A673 (cell line): ENCODE measurements around the gene COL4A2. TPM values are rescaled to one million over a fixed set of nuclear protein-coding genes. Genes with fewer than 3 reads are reported as not detected.

ENCODE experiments used
- BruUV-seq: library from RNA; stranded (reverse); fragments of 400-500 nt; replicated peaks from 2 replicates; lab custom pipeline; 2021; lab: Mats Ljungman, UMichigan
- CTCF ChIA-PET: fragments of 300-600 bp; sonication (Branson Sonifier 250); formaldehyde crosslinking; loops from one replicate; lab custom pipeline; 2022; ENCODE audit warnings: antibody characterized with exemption; lab: Charles Lee
- POLR2A ChIA-PET: fragments of 300-600 bp; sonication (Branson Sonifier 250); formaldehyde crosslinking; loops from one replicate; lab custom pipeline; 2022; ENCODE audit warnings: antibody characterized with exemption; ENCODE audit not compliant: low non-redundant PET; lab: Charles Lee
- DNase-seq: peaks from one replicate; pipeline ENCODE4 v3.0.0-alpha.2; 2015; ENCODE audit warnings: low spot score
- H3K27ac ChIP-seq: fragments of 200-600 bp; sonication (generic); 2 replicates; pipeline ENCODE4 v1.5.1; 2016; ENCODE audit warnings: mixed run types, low read depth, mild to moderate bottlenecking, mixed read lengths, antibody characterized with exemption, low read length; ENCODE audit not compliant: poor library complexity, severe bottlenecking
- H3K27me3 ChIP-seq: fragments of 200-600 bp; sonication (generic); replicated peaks from 2 replicates; pipeline ENCODE4 v1.6.1; 2017; ENCODE audit warnings: mixed run types, low read depth, mild to moderate bottlenecking, mixed read lengths, antibody characterized with exemption, low read length; ENCODE audit not compliant: insufficient read depth, poor library complexity
- H3K36me3 ChIP-seq: fragments of 200-600 bp; sonication (generic); 2 replicates; pipeline ENCODE4 v1.6.1; 2016; ENCODE audit warnings: mixed run types, mild to moderate bottlenecking, mixed read lengths, antibody characterized with exemption, low read length; ENCODE audit not compliant: insufficient read depth, poor library complexity, severe bottlenecking
- H3K4me1 ChIP-seq: fragments of 200-600 bp; sonication (generic); 2 replicates; pipeline ENCODE4 v1.6.1; 2017; ENCODE audit warnings: mixed run types, mild to moderate bottlenecking, mixed read lengths, antibody characterized with exemption, low read length; ENCODE audit not compliant: insufficient read depth, poor library complexity, severe bottlenecking
- H3K4me3 ChIP-seq: fragments of 200-600 bp; sonication (generic); 2 replicates; pipeline ENCODE4 v1.5.1; 2016; ENCODE audit warnings: low read depth, mixed run types, mild to moderate bottlenecking, mixed read lengths, low read length; ENCODE audit not compliant: poor library complexity, severe bottlenecking
- H3K9me3 ChIP-seq: fragments of 200-600 bp; sonication (generic); 2 replicates; pipeline ENCODE4 v1.6.1; 2016; ENCODE audit warnings: mixed run types, low read depth, mild to moderate bottlenecking, mixed read lengths, antibody characterized with exemption, low read length; ENCODE audit not compliant: poor library complexity, severe bottlenecking
- CTCF ChIP-seq: fragments of 300-800, 200-600 bp; sonication (generic); conservative IDR thresholded peaks from 2 replicates; pipeline ENCODE4 v1.5.1; 2017; ENCODE audit warnings: low read depth, mild to moderate bottlenecking, antibody characterized with exemption, low read length, moderate library complexity, mixed read lengths
- EZH2 ChIP-seq: fragments of 200-600 bp; sonication (generic); IDR thresholded peaks from 2 replicates; pipeline ENCODE4 v1.6.1; 2017; ENCODE audit warnings: borderline replicate concordance, low read depth, mild to moderate bottlenecking, mixed read lengths, antibody characterized with exemption, low read length; ENCODE audit not compliant: poor library complexity, severe bottlenecking
- intact Hi-C: fragments of 100-400 bp; cut with micrococcal nuclease; formaldehyde crosslinking; loops from one replicate; pipeline ENCODE4 v1.10.0; 2022; ENCODE audit not compliant: unreplicated experiment
- total RNA-seq: library from RNA; stranded (reverse); gene quantifications from 2 replicates; pipeline ENCODE4 v1.2.3, GENCODE V29; 2021

The COL4A2 gene
- total RNA-seq, 1 experiment from 2014 or later: 184 TPM

GRCh38 chr13:110419946-110420345 is 112.9 kb downstream of the COL4A2 start:
- Histone ChIP-seq H3K4me1 (no peaks in the 10 kb centered on the region), H3K4me3 (no peak overlapping the region), H3K27me3 (no peaks in the 10 kb centered on the region), H3K36me3 (peaks cover 3% of the 10 kb centered on the region), H3K27ac (no peak overlapping the region), H3K9me3 (no peaks in the 10 kb centered on the region)
- no TSS peak for BruUV-seq
- no peak for DNase-seq
- CTCF ChIA-PET: no interaction called here
- intact Hi-C loops: loop anchor here (5.0 kb wide), 1 partner anchor 98 kb away; no protein-coding TSS in a partner anchor
- TF ChIP-seq CTCF (no peak), EZH2 (no peak)
- POLR2A ChIA-PET: no interaction called here

DNA sequence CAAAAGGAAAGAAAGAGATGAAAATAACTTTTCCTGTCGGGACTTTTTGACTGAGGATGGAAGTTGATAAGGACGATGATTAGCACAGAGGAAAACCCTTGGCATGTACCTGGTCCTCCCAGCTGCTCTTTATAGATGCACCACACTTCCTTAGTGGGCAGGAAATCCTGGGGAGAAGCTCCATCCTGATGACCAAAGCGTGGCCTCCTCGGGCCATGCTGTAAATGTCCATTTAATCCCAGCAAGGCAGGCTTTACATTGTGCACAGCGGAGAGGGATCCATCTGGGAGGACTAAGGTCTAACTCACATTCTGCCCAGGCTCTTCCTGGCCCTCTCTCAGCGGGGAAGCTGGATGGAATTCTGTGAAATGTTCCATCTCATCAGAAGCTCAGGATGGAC is 113.5 kb downstream of the COL4A2 start:
- BruUV-seq: no TSS peak
- H3K27ac ChIP-seq: no peak overlapping the region
- peaks cover 6% of the 10 kb centered on the region for H3K36me3 ChIP-seq
- no peaks in the 10 kb centered on the region for H3K9me3 ChIP-seq
- ChIA-PET POLR2A (no interaction called here), CTCF (no interaction called here)
- DNase-seq: no peak
- TF ChIP-seq CTCF: no peak
- TF ChIP-seq EZH2: no peak
- no peak overlapping the region for H3K4me3 ChIP-seq
- intact Hi-C loops: no loop called here
- no peaks in the 10 kb centered on the region for H3K27me3 ChIP-seq
- H3K4me1 ChIP-seq: no peaks in the 10 kb centered on the region

- BruUV-seq: no TSS peak
- ChIA-PET CTCF (no interaction called here), POLR2A (no interaction called here)
- DNase-seq: no peak
- Histone ChIP-seq H3K36me3 (peaks cover 6% of the 10 kb centered on the region), H3K27me3 (no peaks in the 10 kb centered on the region), H3K4me1 (no peaks in the 10 kb centered on the region), H3K27ac (no peak overlapping the region), H3K9me3 (no peaks in the 10 kb centered on the region), H3K4me3 (no peak overlapping the region)
- intact Hi-C loops: no loop called here
- TF ChIP-seq CTCF: no peak
- TF ChIP-seq EZH2: no peak
Observed at GRCh38 chr13:110421061-110421460, 114.0 kb downstream of the COL4A2 start.
